Right renal pelvis (tissue), 4 donors: Measurements from ENCODE around the gene AQP3. TPM values are rescaled to one million over a fixed set of nuclear protein-coding genes. Genes with fewer than 3 reads are reported as not detected.
"Not testable (repeated sequence)": the region's sequence is repeated elsewhere in the genome, so short reads cannot be mapped to it uniquely, and the experiment has no call there.

ENCODE experiments used
- DNase-seq, 4 donors: peaks; one replicate each; pipeline ENCODE4 v3.0.0-alpha.2; 2013; ENCODE audit warnings: low read depth in 4 of 4, low spot score in 3 of 4, missing footprints in 1 of 4
- polyA plus RNA-seq, 4 donors: library from polyadenylated mRNA; unstranded; fragments of 120-200 nt; gene quantifications; one replicate each; pipeline ENCODE4 v1.2.1, GENCODE V29; 2013; ENCODE audit not compliant: insufficient read length in 4 of 4

AQP3 gene
- polyA plus RNA-seq, 4 donors, result 43.5 to 137 (median 49.8) TPM

GRCh38 chr9:33443464-33444154, 3.8 kb downstream of the AQP3 start:
- no peak for DNase-seq

- DNase-seq, result no peak
Measured at GRCh38 chr9:33443047-33443446, 4.3 kb downstream of the AQP3 start.

- DNase-seq, result no peak
Measured at GRCh38 chr9:33442125-33442524, 5.3 kb downstream of the AQP3 start.

- DNase-seq, result no peak
Measured at GRCh38 chr9:33440609-33441008, 6.8 kb downstream of the AQP3 start.

- no peak for DNase-seq
Measured at GRCh38 chr9:33440204-33440603, 7.2 kb downstream of the AQP3 start.

GRCh38 chr9:33439731-33440130, 7.7 kb downstream of the AQP3 start:
- no peak for DNase-seq

GRCh38 chr9:33438926-33439680, 8.3 kb downstream of the AQP3 start:
- DNase-seq, result no peak

- no peak for DNase-seq
Measured at GRCh38 chr9:33437898-33438297, 9.5 kb downstream of the AQP3 start.

GRCh38 chr9:33437205-33437604, 10.2 kb downstream of the AQP3 start:
- DNase-seq, result no peak

- no peak for DNase-seq
Measured at GRCh38 chr9:33436445-33436844, 10.9 kb downstream of the AQP3 start.

- no peak for DNase-seq
Measured at GRCh38 chr9:33435821-33436277, 11.5 kb downstream of the AQP3 start.

GRCh38 chr9:33434317-33435105, 12.9 kb downstream of the AQP3 start:
- no peak for DNase-seq

- DNase-seq, result no peak
Measured at GRCh38 chr9:33433871-33434270, 13.5 kb downstream of the AQP3 start.

GRCh38 chr9:33431420-33431819, 16.0 kb downstream of the AQP3 start:
- no peak for DNase-seq

- DNase-seq, result no peak
Measured at GRCh38 chr9:33430942-33431341, 16.5 kb downstream of the AQP3 start.

- no peak for DNase-seq
Measured at GRCh38 chr9:33429256-33429985, 18.0 kb downstream of the AQP3 start.

- DNase-seq, result no peak
Measured at GRCh38 chr9:33426843-33427293, 20.5 kb downstream of the AQP3 start.

GRCh38 chr9:33425128-33425533, 22.3 kb downstream of the AQP3 start:
- no peak for DNase-seq

- not testable (repeated sequence) for DNase-seq
Measured at GRCh38 chr9:33424492-33424891, 22.9 kb downstream of the AQP3 start.

GRCh38 chr9:33424043-33424442, 23.4 kb downstream of the AQP3 start:
- not testable (repeated sequence) for DNase-seq
